Middle frontal gyrus (tissue), 1 donor: ENCODE results near the gene ZNF576.
"Not testable (repeated sequence)": the region's sequence is repeated elsewhere in the genome, so short reads cannot be mapped to it uniquely, and the experiment has no call there.

Source experiments
- DNase-seq: peaks from one replicate; pipeline ENCODE4 v3.0.0-alpha.2; 2015; ENCODE audit warnings: low spot score; ENCODE audit errors: extremely low spot score

ZNF576 gene

DNA sequence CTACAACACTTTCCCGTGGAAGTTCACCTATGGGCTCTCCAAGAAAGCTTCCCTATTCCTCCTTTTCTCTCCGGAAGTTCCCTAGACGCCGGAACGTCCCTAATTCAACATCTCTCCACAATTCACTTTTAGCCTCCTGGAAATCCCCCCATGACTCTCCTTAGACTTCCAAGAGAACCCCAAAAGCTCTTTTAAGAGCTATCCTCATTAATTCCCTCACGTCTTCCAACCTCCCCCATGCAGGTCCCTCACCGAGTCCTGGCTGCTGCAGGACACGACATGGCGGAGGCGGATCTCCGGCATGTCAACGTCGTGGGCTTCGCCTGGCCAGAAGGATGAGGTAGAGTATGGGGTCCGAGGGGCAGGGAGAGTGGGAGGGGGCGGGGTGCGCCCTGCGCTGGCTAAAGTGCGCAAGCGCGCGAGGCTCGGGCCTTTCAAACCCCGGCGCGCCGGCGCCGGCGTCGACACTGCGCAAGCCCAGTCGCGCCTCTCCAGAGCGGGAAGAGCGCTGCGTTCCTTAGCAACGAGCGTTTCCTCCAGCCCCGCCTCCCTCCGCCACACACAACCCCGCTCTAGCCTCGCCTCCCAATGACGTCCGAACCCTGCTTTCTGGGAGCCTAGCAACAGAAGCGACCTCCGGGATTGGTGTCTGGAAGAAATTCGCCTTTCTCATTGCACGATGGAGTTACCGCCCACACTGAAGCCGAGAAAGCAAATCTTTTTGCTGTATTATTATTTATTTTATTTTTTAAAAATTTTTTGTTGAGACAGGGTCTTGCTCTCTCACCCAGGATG is 21.0 kb upstream of the ZNF576 start, which contains the start of the genes PINLYP and XRCC1:
Gene PINLYP (plus strand): TSS at position 646 of the 795 bp plus-strand sequence. CDS start 1,391 bp downstream, outside the sequence.
Gene XRCC1 (minus strand): TSS at position 372 of the 795 bp plus-strand sequence. CDS start 69 bp downstream, at position 303.
- DNase-seq, result peak; percentile 93

DNA sequence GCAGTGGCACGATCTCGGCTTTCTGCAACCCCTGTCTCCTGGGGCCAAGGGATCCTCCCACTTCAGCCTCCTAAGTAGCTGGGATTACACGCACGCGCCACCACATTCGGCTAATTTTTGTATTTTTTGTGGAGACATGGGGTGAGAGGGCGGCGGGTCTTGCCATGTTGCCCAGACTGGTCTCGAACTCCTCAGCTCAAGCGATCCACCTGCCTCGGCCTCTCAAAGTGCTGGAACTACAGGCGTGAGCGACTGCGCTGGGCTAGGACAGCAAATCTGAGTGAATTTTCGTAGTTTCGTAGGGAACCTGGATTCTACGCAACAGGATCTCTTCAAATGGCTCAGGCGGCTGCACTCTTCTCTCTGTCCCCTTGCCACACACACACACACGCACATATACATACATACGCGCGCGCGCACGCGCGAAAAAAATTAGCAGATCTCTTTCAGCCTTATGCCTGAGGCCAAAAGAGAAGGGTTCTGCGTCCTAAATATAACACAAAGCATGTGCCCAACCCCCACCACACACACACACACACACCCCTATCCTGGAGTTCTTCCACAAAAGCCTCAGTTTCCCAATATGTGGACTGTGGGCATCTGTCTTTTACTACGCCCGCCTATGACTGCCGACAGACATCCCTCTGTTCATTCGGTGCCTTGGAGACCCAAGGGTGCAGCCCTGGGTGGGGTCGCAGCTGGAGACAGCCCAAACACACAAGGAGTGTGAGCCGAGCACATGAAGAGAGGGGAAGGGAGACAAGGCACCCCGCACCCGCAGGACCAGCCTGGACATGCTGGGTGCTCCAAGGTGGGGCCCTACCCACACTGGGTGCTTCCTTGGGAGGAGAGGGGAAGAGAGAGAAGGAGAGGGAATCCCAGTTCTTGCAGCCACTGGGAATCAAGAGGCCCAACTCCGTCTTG is 20.2 kb upstream of the ZNF576 start:
- DNase-seq, result no peak

DNA sequence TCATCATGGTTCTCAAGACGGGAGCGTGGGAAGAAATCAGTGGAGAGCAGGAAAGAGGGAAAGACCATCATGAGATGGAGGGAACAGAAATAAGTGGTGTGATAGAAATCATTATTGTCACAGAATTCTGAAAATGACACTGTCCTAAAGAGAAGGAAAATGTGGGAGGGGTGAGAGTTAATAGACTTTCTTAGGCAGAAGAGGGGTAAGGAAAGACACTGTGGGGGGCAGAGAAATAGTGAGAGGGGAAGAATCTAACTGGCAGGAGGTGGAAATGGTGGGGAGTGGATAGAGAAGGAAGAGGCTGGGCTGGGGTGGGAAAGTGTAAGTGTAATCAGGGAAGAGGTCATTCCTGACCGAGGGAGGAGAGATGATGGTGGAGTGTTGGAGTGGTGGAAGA is 17.6 kb upstream of the ZNF576 start:
- no peak for DNase-seq

DNA sequence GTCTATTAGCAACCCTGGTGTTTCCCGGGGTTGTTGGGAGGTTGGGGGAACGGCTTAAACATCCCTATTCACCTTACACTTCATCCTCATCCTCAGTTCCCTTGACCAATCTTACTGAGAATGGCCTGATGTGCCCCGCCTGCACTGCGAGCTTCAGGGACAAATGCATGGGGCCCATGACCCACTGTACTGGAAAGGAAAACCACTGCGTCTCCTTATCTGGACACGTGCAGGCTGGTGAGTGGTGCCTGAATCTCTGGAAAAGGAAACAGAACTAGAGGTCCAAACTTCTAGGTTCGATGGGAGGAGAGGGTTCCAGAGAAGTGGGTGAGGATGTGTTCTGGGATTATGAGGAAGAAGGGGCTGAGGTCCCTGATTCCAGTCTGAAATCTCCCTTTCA is 14.9 kb upstream of the ZNF576 start:
- DNase-seq, result no peak

DNA sequence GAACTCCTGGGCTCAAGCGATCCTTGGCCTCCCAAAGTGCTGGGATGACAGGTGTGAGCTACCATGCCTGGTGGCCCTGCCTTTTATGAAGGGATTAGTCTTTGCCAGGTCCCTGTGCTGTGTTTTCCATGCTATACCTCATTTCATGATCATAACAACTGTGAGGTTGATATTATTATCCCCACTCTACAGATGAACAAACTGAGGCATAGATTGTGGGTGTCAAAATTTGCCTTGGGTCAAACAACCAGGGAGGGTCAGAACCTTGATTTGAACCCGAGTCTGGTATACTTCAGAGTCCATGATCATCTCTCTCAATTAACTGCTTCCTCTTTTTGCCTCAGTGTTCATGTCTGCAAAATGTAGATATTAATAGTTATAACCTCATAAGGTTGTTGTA is 13.9 kb upstream of the ZNF576 start:
- DNase-seq, result no peak

DNA sequence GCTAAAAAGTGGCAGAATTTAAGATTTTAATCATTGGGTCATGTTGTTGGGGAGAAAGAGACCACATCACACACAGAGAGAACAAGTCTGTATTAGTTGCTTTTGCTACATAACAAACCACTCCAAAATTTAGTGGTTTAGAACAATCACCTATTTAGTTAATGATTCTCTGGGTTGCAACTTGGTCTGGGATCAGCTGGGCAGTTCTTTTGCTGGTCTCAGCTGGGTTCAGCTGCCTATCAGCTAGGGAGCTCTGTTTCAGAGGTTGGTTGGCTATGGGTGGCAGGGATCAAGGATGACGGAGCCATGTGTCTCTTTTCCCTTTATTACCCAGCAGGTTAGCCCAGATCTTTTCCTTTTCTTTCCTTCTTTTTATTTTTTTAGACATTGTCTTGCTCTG is 11.9 kb upstream of the ZNF576 start:
- DNase-seq, result no peak

DNA sequence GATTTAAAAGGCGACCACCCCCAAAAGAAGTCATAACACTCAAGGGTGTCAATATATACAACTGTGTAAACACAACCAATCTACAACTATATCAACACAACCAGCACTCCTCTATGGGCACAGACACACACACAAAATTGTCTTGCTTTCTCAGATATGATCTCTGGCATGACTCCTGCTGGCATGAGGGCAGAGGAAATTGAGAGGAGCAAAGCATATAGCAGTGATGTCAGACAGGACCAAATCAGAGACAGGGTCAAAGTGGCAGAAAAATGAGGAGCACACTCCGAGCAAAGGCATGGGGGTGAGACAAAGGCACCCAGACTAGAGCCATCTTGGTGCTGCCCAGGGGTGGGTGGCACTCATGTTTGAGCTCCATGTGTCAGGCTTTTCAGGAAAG is 10.0 kb upstream of the ZNF576 start:
- DNase-seq, result no peak

DNA sequence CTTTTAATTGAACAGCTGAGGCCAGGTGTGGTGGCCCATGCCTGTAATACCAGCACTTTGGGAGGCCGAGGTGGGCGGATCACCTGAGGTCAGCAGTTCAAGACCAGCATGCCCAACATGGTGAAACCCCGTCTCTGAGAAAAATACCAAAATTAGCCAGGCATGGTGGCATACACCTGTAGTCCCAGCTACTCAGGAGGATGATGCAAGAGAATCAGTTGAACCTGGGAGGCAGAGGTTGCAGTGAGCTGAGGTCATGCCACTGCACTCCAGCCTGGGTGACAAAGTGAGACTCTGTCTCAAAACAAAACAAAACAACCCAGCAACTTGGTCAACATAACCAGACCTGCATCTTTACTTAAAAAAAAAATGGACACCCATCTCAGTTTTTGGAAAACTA is 9.4 kb upstream of the ZNF576 start:
- DNase-seq, result not testable (repeated sequence)

DNA sequence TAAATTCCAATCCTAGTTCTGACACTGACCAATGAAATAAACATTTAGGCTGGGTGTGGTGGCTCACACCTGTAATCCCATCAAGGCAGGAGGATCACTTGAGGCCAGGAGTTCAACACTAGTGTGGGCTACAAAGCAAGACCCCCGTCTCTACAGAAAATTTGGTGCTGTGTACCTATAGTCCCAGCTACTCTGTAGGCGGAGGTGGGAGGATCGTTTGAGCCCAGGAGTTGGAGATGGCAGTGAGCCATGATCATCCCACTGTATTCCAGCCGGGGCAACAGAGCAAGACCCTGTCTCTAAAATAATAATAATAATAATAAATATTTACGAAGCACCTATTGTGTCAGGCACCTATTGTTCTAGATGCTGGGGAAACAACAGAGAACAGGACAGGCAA is 7.1 kb upstream of the ZNF576 start:
- no peak for DNase-seq

DNA sequence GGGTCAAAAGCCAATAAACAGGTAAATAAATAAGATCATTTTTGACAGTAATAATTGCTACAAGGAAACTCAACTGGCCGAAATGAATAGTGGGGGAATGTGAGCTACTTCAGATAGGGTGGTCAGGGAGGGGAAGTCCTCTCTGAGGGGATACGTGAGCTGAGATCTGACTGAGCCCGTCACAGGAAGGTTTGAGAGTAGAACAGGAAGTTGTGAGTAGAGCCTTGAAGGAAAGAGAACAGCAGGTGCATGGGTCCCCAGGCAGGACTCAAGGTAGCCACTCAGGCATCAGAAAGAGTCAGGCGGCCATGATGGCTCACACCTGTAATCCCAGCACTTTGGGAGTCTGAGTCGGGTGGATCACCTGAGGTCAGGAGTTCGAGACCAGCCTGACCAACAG is 6.7 kb upstream of the ZNF576 start:
- no peak for DNase-seq

DNA sequence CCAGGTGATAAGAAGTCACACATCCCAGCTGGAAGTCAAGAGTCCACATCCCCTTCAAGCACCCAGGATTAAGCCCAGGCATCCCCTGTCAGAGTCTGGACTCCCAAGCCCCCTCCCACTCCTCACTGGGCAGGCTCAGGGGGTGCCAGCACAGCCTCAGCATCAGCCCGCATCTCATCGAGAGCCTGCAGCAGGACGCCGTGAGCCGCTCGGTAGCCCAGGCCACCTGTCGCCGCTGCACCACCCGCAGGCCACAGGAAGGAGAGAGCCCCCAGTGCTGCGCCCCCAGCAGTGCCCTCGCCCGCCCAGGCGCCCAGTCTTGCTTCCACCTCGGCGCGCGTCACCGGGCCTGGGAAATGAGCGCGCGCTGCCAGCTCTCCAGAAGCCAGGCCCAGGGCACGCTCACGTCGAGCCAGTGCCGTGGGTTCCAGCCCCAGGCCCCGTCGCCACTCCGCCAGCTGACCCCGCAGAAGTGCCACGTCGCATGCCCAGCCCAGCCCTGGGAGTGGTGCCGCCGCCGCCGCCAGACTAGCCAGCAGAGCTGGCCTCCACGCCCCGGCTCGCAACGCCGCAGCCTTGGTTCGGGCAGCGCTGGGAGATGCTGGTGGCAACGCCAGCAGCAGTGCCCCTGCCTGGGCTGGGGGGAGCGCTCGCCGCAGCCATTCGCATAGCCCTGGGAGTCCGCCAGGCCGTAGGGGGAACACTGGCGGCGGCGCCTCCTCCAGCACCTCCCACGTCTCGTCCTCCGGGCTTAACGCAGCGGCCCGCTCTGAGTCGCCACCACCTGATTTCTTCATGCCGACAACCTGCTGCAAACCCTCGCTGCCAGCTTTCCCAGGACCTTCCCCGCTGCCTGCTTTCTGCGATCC is 4.3 kb upstream of the ZNF576 start:
- DNase-seq, result no peak

DNA sequence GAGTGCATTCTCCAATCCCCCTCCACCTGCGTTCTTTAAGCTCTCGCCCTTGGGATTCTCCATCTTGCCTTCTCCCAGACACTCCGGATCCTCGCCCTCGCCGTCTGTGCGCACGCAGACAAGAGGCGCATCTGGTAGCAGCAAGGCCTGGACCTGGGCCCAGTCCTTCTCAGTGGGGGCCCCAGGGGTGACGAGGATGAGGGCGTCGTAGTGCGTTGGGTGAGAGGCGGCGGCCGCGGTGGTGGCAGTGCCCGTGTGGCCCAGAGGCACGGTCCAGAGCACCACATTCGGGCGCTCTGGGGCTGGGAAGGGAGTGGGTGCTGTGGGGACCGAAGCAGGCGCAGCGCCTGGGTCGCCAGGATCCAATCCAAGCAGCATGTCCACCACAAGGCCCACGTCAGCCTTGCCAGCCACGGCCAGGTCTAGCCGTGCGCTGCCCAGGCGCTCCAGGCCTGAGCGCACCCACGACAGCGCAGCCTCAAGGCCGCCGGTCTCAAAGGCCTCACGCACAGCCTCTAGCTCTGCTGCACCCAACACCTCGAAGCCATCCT is 3.5 kb upstream of the ZNF576 start:
- DNase-seq, result no peak

DNA sequence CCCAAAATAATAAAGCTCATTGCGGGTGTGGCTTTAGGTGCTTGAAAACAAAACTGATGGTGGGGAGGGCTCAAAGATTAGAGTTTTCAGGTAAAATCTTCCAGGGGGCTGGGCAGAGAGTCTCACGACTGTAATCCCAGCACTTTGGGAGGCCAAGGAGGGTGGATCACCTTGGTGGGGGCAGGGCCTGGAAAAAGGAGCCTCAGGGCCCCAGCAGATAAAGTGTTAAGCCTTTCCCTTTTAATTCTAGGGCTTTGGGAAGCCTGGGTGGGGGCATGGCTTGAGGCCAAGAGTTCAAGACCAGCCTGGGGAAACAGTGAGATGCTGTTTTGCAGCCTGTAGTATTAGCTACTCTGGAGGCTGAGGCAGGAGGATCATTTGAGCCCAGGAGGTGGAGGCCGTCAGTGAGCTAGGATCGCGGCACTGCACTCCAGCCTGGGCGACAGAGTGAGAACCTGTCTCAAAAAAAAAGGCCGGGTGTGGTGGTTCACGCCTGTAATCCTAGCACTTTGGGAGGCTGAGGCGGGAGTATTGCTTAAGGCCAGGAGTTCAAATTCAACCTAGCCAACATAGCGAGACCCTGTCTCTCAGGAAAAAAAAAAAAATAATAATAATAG is 2.2 kb upstream of the ZNF576 start:
- no peak for DNase-seq

DNA sequence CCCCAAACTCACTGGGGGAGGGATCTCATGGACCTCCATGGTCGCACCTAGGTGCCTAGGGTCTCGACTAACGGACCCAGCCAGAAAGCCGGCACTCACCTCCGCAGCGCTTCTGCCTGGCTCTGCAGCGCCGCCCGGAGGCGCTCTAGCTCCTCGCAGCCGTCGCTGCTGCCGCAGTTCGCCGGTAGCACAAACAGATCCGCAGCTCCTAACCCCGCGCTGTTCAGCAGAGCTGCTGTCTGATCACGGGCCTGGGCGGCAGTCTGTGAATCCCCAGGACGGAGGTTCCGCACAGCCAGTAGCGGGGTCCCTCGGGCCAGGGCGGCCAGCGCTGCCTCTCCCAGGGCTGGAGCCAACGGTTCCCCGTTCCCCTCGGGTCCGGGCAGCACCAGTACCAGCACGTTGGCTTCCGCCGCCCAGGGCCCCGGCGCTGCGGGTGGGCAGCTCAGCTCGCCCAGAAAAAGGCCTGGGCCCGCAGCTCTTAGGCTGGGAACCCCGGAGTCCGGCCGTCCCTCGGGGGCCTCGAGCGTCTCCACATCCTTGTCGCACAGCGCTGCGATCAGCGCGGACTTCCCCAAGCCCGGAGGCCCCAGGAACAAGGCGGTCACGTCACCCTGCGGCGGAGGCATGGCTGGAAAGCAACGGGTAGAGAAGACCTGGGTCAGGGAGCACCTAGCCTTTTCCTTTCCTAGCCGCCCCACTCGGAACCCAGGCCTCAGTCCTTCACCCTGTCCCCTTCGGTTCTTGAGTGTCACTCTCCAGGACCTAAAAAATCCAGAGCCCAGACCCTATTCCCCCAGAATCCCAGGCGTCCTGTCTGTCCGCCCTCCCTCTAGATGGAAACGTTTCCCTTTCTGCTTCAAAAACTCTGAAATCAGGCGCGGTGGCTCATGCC is 1.4 kb upstream of the ZNF576 start:
- DNase-seq, result no peak

DNA sequence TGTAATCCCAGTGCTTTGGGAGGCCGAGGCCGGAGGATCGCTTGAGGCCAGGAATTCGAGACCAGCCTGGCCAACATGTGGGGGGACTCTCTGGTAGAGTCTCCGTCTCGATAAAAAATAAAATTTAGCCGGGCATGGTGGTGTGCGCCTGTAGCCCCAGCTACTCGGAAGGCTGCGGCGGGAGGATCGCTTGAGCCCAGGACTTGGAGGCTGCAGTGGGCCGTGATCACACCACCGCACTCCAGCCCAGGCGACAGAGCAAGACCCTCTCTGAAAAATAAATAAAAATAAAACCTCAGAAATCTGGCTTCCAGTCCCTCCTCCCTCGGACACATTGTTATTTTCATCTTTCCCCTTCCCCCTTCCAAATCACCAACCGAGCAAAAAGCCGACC is 793 bp upstream of the ZNF576 start:
- DNase-seq, result no peak

DNA sequence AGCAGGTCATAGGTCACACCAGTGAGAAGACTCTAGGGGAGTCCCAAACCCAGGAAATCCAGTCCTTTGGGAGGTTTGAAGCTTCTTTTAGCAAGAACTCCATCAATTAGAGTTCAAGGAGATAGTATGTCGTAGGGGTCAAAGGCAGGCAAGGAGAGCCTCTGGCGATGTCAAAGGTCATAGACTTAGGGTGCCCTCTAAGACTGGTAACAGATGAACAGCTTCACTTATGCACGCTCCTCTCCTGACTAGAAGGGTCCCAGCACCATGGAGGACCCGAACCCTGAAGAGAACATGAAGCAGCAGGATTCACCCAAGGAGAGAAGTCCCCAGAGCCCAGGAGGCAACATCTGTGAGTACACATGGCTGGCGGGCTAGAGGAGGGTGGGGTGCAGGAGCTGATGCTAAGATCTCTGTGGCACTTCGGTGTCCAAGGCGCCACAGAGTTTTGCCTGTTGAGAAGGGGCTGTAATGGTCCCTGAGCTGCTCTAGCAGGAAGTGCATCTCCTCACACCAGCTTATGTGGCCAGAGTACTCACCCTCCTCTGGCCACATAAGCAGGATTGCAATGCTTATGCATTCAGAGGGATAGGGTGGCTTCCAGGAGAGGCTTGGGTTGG is 557 bp downstream of the ZNF576 start:
- DNase-seq, result no peak

DNA sequence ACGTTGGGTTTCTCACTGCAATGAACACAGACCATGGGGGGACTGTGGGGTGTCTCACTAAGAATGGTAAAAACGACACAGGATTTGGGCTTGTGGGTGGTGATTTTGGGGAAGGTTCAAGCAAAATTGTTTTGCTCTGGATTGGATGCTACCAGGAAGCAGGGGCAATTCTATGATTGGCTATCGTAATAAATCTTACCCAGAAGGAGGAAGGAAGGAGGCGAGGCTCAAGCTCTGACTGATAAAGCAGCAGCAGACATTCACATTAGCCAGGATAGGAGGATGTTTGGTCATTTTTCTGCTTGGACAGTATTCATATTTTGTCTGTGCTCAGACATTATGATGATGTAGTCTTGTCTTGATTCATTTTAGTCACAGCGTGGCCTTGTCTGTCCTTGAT is 1.5 kb downstream of the ZNF576 start:
- no peak for DNase-seq

DNA sequence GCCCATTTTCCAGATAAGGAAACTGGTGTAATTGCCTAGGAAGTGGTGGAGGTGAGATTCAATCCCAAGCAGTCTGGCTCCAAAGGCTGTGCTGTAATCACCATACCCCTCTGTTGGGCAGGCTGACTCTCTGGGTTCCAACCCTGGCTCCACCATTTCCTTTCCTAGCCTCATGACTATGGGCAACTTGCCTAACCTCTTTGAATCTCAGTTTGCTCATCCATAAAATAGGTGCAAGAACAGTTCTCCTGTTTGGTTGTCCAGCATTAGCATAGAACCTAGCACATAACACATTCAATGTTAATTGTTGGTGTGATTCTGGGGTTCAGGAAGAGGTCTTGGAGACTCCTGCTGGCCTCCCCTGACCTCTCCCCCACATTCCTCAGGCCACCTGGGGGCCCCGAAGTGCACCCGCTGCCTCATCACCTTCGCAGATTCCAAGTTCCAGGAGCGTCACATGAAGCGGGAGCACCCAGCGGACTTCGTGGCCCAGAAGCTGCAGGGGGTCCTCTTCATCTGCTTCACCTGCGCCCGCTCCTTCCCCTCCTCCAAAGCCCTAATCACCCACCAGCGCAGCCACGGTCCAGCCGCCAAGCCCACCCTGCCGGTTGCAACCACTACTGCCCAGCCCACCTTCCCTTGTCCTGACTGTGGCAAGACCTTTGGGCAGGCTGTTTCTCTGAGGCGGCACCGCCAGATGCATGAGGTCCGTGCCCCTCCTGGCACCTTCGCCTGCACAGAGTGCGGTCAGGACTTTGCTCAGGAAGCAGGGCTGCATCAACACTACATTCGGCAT is 2.2 kb downstream of the ZNF576 start:
- DNase-seq, result no peak
